Activated T-cell treated with anti-CD3 and anti-CD28 coated beads, Interleukin-2, amount 50 U/mL, for 4 hours (primary cell): ENCODE measurements around the gene PHIP. TPM values are rescaled to one million over a fixed set of nuclear protein-coding genes. Genes with fewer than 3 reads are reported as not detected.

Experiments
- ATAC-seq, 2 donors: fragments of 200-7000 bp; cut with Tn5 transposase; one replicate each; pipeline ENCODE4 v1.10.0; 2021
- DNase-seq: peaks from one replicate; pipeline ENCODE4 v3.0.0-alpha.2; 2020
- H3K27me3 Mint-ChIP-seq: one replicate; pipeline ENCODE4 v1.8.0; 2021; ENCODE audit warnings: low read depth, mixed read lengths
- H3K36me3 Mint-ChIP-seq: one replicate; pipeline ENCODE4 v1.8.0; 2022; ENCODE audit warnings: mixed read lengths; ENCODE audit not compliant: insufficient read depth
- H3K4me1 Mint-ChIP-seq: one replicate; pipeline ENCODE4 v1.8.0; 2021; ENCODE audit warnings: low read depth, mixed read lengths
- H3K4me3 Mint-ChIP-seq: one replicate; pipeline ENCODE4 v1.8.0; 2021; ENCODE audit warnings: mild to moderate bottlenecking, moderate library complexity, mixed read lengths
- H3K9me3 Mint-ChIP-seq: one replicate; pipeline ENCODE4 v1.8.0; 2021; ENCODE audit warnings: mixed read lengths
- total RNA-seq, 3 donors: library from RNA; stranded (reverse); gene quantifications; one replicate each; pipeline ENCODE4 v1.2.1, GENCODE V29; 2021

The PHIP gene
- total RNA-seq, 3 donors from 2014 or later, result 17.0 to 18.4 (median 17.6) TPM

- H3K9me3 Mint-ChIP-seq, result peaks cover 4% of the 10 kb centered on the region
- no peaks in the 10 kb centered on the region for H3K27me3 Mint-ChIP-seq
- H3K4me1 Mint-ChIP-seq, result peaks cover 29% of the 10 kb centered on the region
- ATAC-seq (no peak), DNase-seq (no peak)
- no peak overlapping the region for H3K4me3 Mint-ChIP-seq
- peaks cover 30% of the 10 kb centered on the region for H3K36me3 Mint-ChIP-seq
Measured at GRCh38 chr6:79048611-79049010, 29.4 kb downstream of the PHIP start.

- ATAC-seq (no peak), DNase-seq (no peak)
- Mint-ChIP-seq H3K4me1 (peaks cover 38% of the 10 kb centered on the region), H3K27me3 (no peaks in the 10 kb centered on the region), H3K9me3 (no peaks in the 10 kb centered on the region), H3K36me3 (peaks cover 17% of the 10 kb centered on the region), H3K4me3 (no peak overlapping the region)
Measured at GRCh38 chr6:79047072-79047471, 31.0 kb downstream of the PHIP start.

DNA sequence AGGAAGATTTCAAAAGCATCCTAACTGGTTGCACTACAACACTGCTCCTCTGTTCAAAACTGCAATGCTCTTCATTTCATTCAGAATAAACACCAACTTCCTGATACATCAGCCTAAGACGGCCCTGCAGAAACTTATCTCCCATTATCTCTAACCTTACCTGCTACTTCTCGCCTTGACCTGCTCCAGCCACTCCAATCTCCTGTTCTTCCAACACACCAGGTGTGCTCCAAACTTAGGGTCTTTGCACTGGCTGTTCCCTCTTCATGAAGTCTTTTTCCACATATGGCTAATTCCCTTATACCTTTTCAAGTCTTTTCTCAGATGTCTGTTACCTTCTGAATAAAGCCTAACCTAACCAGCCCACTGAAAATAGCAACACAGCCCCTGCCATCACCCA lies 32.1 kb downstream of the PHIP start:
- Mint-ChIP-seq H3K4me1 (peaks cover 42% of the 10 kb centered on the region), H3K36me3 (peaks cover 16% of the 10 kb centered on the region), H3K4me3 (no peak overlapping the region), H3K9me3 (no peaks in the 10 kb centered on the region), H3K27me3 (no peaks in the 10 kb centered on the region)
- DNase-seq (no peak), ATAC-seq (no peak)

DNA sequence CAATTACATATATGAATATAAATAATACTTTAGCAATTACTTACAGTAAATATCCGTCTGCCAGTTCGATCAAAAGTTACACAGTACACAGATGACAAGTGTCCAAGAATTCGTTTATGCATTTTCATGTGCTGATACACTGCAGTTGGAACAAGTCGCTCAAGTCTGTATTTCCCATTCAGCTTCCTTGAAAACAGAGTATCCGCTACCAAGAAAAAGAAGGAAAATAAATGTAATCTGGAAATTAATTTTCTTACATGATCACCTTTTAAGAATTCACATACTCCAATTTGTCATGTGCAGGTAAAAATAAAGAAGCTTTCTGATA lies 35.3 kb downstream of the PHIP start:
- Mint-ChIP-seq H3K4me1 (peaks cover 52% of the 10 kb centered on the region), H3K27me3 (no peaks in the 10 kb centered on the region), H3K36me3 (peaks cover 27% of the 10 kb centered on the region), H3K9me3 (no peaks in the 10 kb centered on the region), H3K4me3 (no peak overlapping the region)
- ATAC-seq (no peak), DNase-seq (no peak)

DNA sequence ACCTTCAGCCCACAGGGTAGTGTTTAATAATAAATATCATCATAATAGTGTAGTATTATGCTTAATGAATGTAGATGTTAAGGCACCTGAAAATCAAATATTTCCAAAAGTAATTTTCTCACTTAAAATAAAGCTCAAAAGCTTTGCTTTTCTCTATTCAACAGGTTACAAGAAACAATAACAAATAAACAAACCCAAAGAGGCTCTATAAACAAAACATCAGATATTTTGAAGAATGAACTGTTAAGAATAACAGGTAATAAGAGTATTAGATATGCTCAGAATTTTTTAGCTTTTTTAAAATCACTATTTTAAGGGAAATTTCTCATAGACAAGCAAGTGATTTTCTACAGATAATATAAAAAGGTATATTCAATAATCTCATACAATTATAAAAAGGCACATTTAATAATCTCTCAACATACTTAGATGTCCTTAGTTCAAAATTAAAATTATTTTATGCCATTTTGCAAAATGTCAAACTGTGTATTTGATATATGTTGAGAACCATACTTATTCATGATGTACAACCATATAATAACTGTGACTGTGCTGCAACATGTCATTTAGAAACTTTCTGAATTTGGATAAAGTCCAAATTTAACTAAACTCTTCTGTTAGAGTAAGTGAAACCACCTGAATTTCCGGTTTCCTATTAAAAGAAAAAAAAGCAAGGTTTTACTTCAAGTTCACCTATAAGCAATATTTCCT lies 35.8 kb downstream of the PHIP start:
- Mint-ChIP-seq H3K9me3 (no peaks in the 10 kb centered on the region), H3K27me3 (no peaks in the 10 kb centered on the region), H3K4me1 (peaks cover 54% of the 10 kb centered on the region), H3K36me3 (peaks cover 30% of the 10 kb centered on the region), H3K4me3 (no peak overlapping the region)
- DNase-seq (no peak), ATAC-seq (peak; percentile 58 to 66)

GRCh38 chr6:79040083-79040482 lies 38.0 kb downstream of the PHIP start:
- peaks cover 43% of the 10 kb centered on the region for H3K36me3 Mint-ChIP-seq
- H3K4me3 Mint-ChIP-seq, result no peak overlapping the region
- H3K9me3 Mint-ChIP-seq, result no peaks in the 10 kb centered on the region
- peak; percentile 92 to 96 for ATAC-seq
- no peak for DNase-seq
- H3K27me3 Mint-ChIP-seq, result no peaks in the 10 kb centered on the region
- H3K4me1 Mint-ChIP-seq, result peaks cover 56% of the 10 kb centered on the region

DNA sequence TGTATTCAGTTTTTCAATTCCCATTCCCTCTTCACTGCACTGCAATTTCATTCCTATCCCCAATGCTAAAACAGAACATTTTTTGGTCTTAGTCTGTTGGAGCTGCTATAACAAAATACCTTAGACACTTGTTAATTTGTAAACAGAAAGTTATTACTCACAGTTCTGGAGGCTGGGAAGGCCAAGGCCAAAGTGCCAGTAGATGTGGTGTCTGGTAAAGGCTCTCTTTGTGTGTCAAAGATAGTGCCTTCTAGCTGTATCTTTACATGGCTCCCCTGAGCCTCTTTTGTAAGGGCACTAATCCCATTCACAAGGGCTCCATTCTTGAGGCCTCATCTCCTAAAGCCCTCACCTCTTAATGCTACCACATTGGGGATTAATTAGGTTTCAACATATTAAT lies 40.0 kb downstream of the PHIP start:
- DNase-seq (no peak), ATAC-seq (no peak)
- Mint-ChIP-seq H3K27me3 (no peaks in the 10 kb centered on the region), H3K9me3 (no peaks in the 10 kb centered on the region), H3K4me1 (peaks cover 54% of the 10 kb centered on the region), H3K4me3 (no peak overlapping the region), H3K36me3 (peaks cover 49% of the 10 kb centered on the region)

DNA sequence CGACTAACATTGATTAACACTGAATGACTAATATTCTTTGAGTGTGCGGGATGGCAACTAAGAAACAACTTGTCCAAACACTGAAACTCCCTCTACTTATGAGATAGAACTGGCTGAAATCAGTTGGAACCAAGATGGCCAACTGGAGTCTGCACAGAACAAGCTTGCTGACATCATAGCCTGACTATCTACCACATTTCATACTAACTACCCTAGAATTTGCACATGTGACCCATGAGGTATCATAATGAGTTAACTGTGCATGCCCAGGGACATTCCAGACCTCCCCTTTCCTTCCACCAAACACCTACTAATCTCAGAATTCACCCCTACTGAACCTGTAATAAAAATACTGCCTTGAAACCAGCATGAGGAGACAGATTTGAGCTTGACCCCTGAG lies 43.2 kb downstream of the PHIP start:
- no peaks in the 10 kb centered on the region for H3K9me3 Mint-ChIP-seq
- H3K27me3 Mint-ChIP-seq, result no peaks in the 10 kb centered on the region
- DNase-seq (no peak), ATAC-seq (peak; percentile 80 to 86)
- no peak overlapping the region for H3K4me3 Mint-ChIP-seq
- H3K36me3 Mint-ChIP-seq, result peaks cover 56% of the 10 kb centered on the region
- peaks cover 54% of the 10 kb centered on the region for H3K4me1 Mint-ChIP-seq

DNA sequence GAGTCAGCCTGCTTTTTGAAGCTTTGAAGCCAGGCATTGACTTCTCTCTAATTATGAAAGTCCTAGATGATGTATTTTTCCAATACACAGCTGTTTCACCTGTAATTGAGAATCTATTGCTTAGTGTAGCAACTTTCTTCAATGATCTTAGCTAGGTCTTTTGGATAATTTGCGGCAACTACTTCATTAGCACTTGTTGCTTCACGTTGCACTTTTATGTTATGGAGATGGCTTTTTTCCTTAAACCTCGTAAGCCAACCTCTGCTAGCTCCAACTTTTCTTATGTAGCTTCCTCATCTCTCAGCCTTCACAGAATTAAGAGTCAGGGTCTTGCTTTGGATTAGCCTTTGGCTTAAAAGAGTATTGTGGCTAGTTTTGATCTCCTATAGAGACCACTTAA lies 44.8 kb downstream of the PHIP start:
- Mint-ChIP-seq H3K36me3 (peaks cover 50% of the 10 kb centered on the region), H3K4me3 (no peak overlapping the region), H3K27me3 (no peaks in the 10 kb centered on the region), H3K9me3 (no peaks in the 10 kb centered on the region), H3K4me1 (peaks cover 52% of the 10 kb centered on the region)
- ATAC-seq (no peak), DNase-seq (no peak)

DNA sequence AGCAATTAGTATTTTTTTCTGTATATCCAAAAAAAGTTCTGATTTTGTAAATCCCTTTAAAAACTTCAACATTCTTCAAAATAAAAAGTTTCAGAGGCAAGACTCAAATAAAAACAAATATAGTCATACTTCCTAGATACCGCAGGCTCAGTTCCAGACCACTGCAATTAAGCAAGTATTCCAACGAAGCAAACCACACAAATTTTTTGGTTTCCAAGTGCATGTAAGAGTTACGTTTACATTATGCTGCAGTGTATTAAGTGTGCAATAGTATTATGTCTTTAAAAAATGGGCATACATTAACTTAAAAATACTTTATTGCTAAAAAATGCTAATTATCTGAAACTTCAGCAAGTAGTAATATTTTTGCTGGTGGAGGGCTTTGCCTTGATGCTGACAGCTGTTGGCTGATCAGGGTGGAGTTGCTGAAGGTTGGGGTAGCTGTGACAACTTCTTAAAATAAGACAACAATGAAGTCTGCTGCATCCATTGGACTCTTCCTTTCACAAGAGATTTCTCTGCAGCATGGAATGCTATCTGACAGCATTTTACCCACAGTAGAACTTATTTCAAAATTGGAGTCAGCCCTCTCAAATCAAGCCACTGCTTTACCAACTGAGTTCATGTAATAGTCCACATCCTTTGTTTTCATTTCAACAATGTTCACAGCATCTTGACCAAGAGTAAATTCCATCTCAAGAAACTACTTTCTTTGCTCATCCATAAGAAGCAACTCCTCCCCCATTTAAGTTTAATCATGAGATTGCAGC lies 46.0 kb downstream of the PHIP start:
- no peak overlapping the region for H3K4me3 Mint-ChIP-seq
- ATAC-seq, result no peak
- H3K9me3 Mint-ChIP-seq, result no peaks in the 10 kb centered on the region
- peaks cover 44% of the 10 kb centered on the region for H3K36me3 Mint-ChIP-seq
- H3K4me1 Mint-ChIP-seq, result peaks cover 49% of the 10 kb centered on the region
- DNase-seq, result no peak
- no peaks in the 10 kb centered on the region for H3K27me3 Mint-ChIP-seq

DNA sequence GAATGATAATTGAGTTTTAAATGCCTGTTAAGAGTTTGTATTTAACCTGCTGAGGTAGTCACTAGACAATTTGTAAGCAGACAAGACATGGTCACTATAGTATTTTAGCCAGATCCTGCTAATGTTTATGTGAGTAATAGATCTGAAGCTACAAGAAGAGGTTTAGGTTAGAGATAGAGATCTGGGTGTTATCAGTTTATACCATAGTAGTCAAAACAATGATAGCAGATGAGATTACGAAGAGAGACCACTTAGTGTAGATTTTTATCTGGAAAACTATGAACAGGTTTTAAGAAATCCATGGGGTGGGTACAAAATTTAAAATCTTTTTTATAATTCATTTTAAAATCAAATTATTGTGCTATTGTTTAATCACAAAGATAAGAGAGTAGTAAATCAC lies 47.5 kb downstream of the PHIP start:
- no peak for DNase-seq
- H3K27me3 Mint-ChIP-seq, result no peaks in the 10 kb centered on the region
- no peak overlapping the region for H3K4me3 Mint-ChIP-seq
- peaks cover 46% of the 10 kb centered on the region for H3K4me1 Mint-ChIP-seq
- no peaks in the 10 kb centered on the region for H3K9me3 Mint-ChIP-seq
- no peak for ATAC-seq
- H3K36me3 Mint-ChIP-seq, result peaks cover 33% of the 10 kb centered on the region

- ATAC-seq (no peak), DNase-seq (no peak)
- Mint-ChIP-seq H3K4me3 (no peak overlapping the region), H3K27me3 (no peaks in the 10 kb centered on the region), H3K9me3 (no peaks in the 10 kb centered on the region), H3K4me1 (peaks cover 45% of the 10 kb centered on the region), H3K36me3 (peaks cover 34% of the 10 kb centered on the region)
Measured at GRCh38 chr6:79030023-79030422, 48.0 kb downstream of the PHIP start.

DNA sequence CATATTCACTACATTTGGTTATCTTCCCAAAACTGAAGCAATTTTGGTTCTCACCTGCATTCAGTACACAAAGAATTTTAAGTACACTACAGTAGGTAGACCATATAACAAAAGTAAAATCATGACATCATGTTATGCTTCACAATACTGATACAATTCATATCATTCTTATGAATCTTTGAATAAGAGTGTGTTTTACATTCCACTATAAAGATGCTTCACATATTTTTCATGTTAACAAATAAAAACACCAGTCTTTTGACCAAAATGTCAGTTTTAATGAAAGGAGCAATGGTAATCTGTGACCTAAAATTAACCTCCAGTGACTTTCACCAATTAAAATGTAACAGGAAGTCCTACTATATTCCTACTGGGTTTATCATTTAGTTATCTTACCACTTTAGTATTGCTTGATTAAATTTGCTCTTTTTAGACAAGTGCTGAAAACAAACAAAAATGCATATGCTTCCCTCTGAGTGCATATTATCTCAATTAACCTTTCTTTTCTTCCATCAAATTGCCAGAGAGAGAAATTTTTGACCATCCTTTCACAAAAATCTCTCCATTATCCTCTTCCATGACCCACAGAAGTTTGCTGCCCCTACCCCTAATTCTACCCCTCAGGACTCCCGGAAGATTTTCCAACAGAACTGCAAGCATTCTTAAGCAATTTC lies 49.3 kb downstream of the PHIP start:
- Mint-ChIP-seq H3K36me3 (peaks cover 34% of the 10 kb centered on the region), H3K9me3 (no peaks in the 10 kb centered on the region), H3K4me3 (no peak overlapping the region), H3K4me1 (peaks cover 38% of the 10 kb centered on the region), H3K27me3 (no peaks in the 10 kb centered on the region)
- no peak for DNase-seq
- ATAC-seq, result no peak

GRCh38 chr6:79011940-79012339 lies 66.1 kb downstream of the PHIP start:
- Mint-ChIP-seq H3K27me3 (no peaks in the 10 kb centered on the region), H3K4me3 (no peak overlapping the region), H3K9me3 (no peaks in the 10 kb centered on the region), H3K4me1 (peaks cover 3% of the 10 kb centered on the region), H3K36me3 (peaks cover 42% of the 10 kb centered on the region)
- DNase-seq (no peak), ATAC-seq (no peak)

DNA sequence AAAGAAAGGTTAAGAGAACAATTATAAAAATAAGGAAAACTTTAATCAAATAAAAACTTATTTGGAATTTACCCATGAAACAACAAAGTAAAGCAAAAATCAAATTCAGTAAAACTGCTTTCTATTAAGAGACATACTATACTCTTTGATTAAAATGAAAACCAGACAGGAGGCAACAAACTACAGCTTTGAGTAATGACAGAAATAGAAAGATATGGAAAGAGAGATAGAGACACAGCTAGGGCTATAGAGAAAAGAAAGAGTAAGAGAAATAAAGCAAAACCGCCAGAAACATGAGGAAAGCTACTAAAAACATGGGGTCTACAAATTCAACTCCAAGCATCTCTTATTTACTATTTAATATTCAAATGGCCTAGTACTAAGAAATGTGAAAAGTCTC lies 67.6 kb downstream of the PHIP start:
- peaks cover 42% of the 10 kb centered on the region for H3K36me3 Mint-ChIP-seq
- DNase-seq, result no peak
- no peak for ATAC-seq
- no peak overlapping the region for H3K4me3 Mint-ChIP-seq
- no peaks in the 10 kb centered on the region for H3K27me3 Mint-ChIP-seq
- H3K4me1 Mint-ChIP-seq, result peaks cover 4% of the 10 kb centered on the region
- no peaks in the 10 kb centered on the region for H3K9me3 Mint-ChIP-seq
